Common myeloid progenitor, CD34-positive (primary cell): ENCODE data around the gene KRT28.

ENCODE experiments used
- CTCF ChIA-PET: fragments of 350-600 bp; sonication (Branson Sonifier 250); formaldehyde crosslinking; loops from one replicate; lab custom pipeline; 2021; ENCODE audit warnings: antibody characterized with exemption; lab: Charles Lee
- POLR2A ChIA-PET: fragments of 350-600 bp; sonication (Branson Sonifier 250); formaldehyde crosslinking; loops from one replicate; lab custom pipeline; 2021; ENCODE audit warnings: antibody characterized with exemption; lab: Charles Lee
- DNase-seq, 3 donors: peaks; one replicate each; pipeline versions ENCODE4 v3.0.0 to v3.0.0-alpha.2; 2013
- H3K27ac ChIP-seq, 2 experiments: 1 replicate in 1 of 2; 2 replicates in 1 of 2; pipeline ENCODE4 v1.7.0; 2013; ENCODE audit warnings: inconsistent platforms in 2 of 2, low read length in 2 of 2, mild to moderate bottlenecking in 2 of 2, low read depth in 1 of 2, moderate library complexity in 1 of 2; ENCODE audit not compliant: severe bottlenecking in 2 of 2, insufficient read depth in 1 of 2, poor library complexity in 1 of 2
- H3K27me3 ChIP-seq, 5 experiments: replicated peaks in 2 of 5; 1 replicate in 3 of 5; 2 replicates in 2 of 5; pipeline versions ENCODE4 v1.6.1 to v1.7.0; 2013; ENCODE audit warnings: low read length in 4 of 5, mild to moderate bottlenecking in 2 of 5, moderate library complexity in 2 of 5, inconsistent platforms in 1 of 5; ENCODE audit not compliant: insufficient read depth in 5 of 5, control insufficient read depth in 4 of 5
- H3K36me3 ChIP-seq, 4 experiments: 1 replicate in 2 of 4; 2 replicates in 2 of 4; pipeline versions ENCODE4 v1.6.1 to v1.7.0; 2013; ENCODE audit warnings: low read length in 3 of 4, control low read depth in 1 of 4, mild to moderate bottlenecking in 1 of 4; ENCODE audit not compliant: control insufficient read depth in 4 of 4, insufficient read depth in 4 of 4
- H3K4me1 ChIP-seq, 4 experiments: 1 replicate in 3 of 4; 2 replicates in 1 of 4; pipeline versions ENCODE4 v1.6.1 to v1.7.1; 2013; ENCODE audit warnings: low read length in 3 of 4, mild to moderate bottlenecking in 3 of 4, control low read depth in 1 of 4, inconsistent platforms in 1 of 4, moderate library complexity in 1 of 4; ENCODE audit not compliant: control insufficient read depth in 4 of 4, insufficient read depth in 4 of 4; ENCODE audit errors: control extremely low read depth in 1 of 4
- H3K4me3 ChIP-seq, 7 experiments: 1 replicate in 4 of 7; 2 replicates in 3 of 7; pipeline versions ENCODE4 v1.5.1 to v1.7.0; 2013; ENCODE audit warnings: mild to moderate bottlenecking in 7 of 7, low read length in 6 of 7, moderate library complexity in 6 of 7, inconsistent platforms in 2 of 7, low read depth in 2 of 7, control low read depth in 1 of 7; ENCODE audit not compliant: insufficient read depth in 4 of 7, control insufficient read depth in 1 of 7; ENCODE audit errors: extremely low read depth in 1 of 7
- H3K9me3 ChIP-seq, 5 experiments: 1 replicate in 4 of 5; 2 replicates in 1 of 5; pipeline versions ENCODE4 v1.6.1 to v1.7.1; 2013; ENCODE audit warnings: low read length in 4 of 5, mild to moderate bottlenecking in 2 of 5, inconsistent platforms in 1 of 5, low read depth in 1 of 5, moderate library complexity in 1 of 5; ENCODE audit not compliant: control insufficient read depth in 4 of 5, insufficient read depth in 2 of 5; ENCODE audit errors: control extremely low read depth in 1 of 5
- WGBS: methylation state at CpG from one replicate; pipeline ENCODE4 v1.1.5; 2013; ENCODE audit not compliant: insufficient coverage; 5-methylcytosine and 5-hydroxymethylcytosine counted together

The KRT28 gene

GRCh38 chr17:40800381-40800780 lies 622 bp upstream of the KRT28 start:
- 38% methylated on average over 1 of the region's 1 CpG for WGBS
- POLR2A ChIA-PET: no interaction called here
- CTCF ChIA-PET: no interaction called here
- peaks cover 16 to 72% (median 24%) of the 10 kb centered on the region in 5 experiments for H3K27me3 ChIP-seq
- no peak overlapping the region for H3K4me3 ChIP-seq
- DNase-seq: no peak
- no peak overlapping the region for H3K27ac ChIP-seq
- H3K9me3 ChIP-seq: no peaks in the 10 kb centered on the region
- H3K36me3 ChIP-seq: no peaks in the 10 kb centered on the region
- no peaks in the 10 kb centered on the region for H3K4me1 ChIP-seq

DNA sequence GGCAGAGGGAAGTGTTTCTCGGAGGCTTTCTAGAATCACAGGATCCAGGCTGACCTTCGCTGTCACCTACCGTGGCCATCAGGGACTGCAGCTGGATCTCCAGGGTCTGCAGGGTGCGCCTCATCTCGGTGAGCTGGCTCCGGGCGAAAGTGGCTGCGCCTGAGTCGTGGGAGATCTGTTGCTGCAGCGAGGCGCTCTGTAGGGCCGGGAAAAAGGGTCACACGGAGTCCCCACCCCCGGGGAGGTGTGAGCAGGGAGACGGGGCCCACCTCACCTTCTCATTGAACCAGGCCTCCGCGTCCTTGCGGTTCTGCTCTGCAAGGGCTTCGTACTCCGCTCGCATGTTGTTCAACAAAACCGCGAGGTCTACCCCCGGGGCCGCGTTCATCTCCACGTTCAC lies 2.9 kb downstream of the KRT28 start:
- ChIA-PET CTCF (no interaction called here), POLR2A (no interaction called here)
- Histone ChIP-seq H3K9me3 (peaks cover 0 to 1% (median 0%) of the 10 kb centered on the region in 5 experiments), H3K4me3 (no peak overlapping the region), H3K27me3 (peaks cover 12 to 71% (median 33%) of the 10 kb centered on the region in 5 experiments), H3K36me3 (no peaks in the 10 kb centered on the region), H3K27ac (no peak overlapping the region), H3K4me1 (no peaks in the 10 kb centered on the region)
- no peak for DNase-seq
- 80% methylated on average over 26 of the region's 27 CpGs for WGBS

- H3K27ac ChIP-seq: no peak overlapping the region
- WGBS: 88% methylated on average over 8 of the region's 10 CpGs
- CTCF ChIA-PET: interaction anchor here (0.6 to 0.9 kb wide), 2 partner anchors 9 to 129 kb away, joined by 3 to 4 read pairs; no protein-coding TSS in a partner anchor
- POLR2A ChIA-PET: no interaction called here
- no peaks in the 10 kb centered on the region for H3K36me3 ChIP-seq
- peaks cover 8 to 60% (median 31%) of the 10 kb centered on the region in 5 experiments for H3K27me3 ChIP-seq
- H3K4me3 ChIP-seq: no peak overlapping the region
- no peaks in the 10 kb centered on the region for H3K4me1 ChIP-seq
- no peak for DNase-seq
- H3K9me3 ChIP-seq: peaks cover 0 to 1% (median 0%) of the 10 kb centered on the region in 5 experiments
These were observed 4.6 kb downstream of the KRT28 start for GRCh38 chr17:40795019-40795667.

- no CpG with 5 or more reads among the region's 2 CpGs for WGBS
- peaks cover 0 to 1% (median 0%) of the 10 kb centered on the region in 5 experiments for H3K9me3 ChIP-seq
- H3K36me3 ChIP-seq: no peaks in the 10 kb centered on the region
- peaks cover 8 to 55% (median 29%) of the 10 kb centered on the region in 5 experiments for H3K27me3 ChIP-seq
- H3K4me3 ChIP-seq: no peak overlapping the region
- no peak overlapping the region for H3K27ac ChIP-seq
- H3K4me1 ChIP-seq: no peaks in the 10 kb centered on the region
- POLR2A ChIA-PET: no interaction called here
- no peak for DNase-seq
- CTCF ChIA-PET: no interaction called here
These were observed 5.3 kb downstream of the KRT28 start for GRCh38 chr17:40794466-40794865.

- POLR2A ChIA-PET: no interaction called here
- Histone ChIP-seq H3K36me3 (no peaks in the 10 kb centered on the region), H3K27ac (no peak overlapping the region), H3K27me3 (peaks cover 8 to 53% (median 27%) of the 10 kb centered on the region in 5 experiments), H3K4me1 (no peaks in the 10 kb centered on the region), H3K9me3 (peaks cover 0 to 1% (median 0%) of the 10 kb centered on the region in 5 experiments), H3K4me3 (no peak overlapping the region)
- 89% methylated on average over 9 of the region's 10 CpGs for WGBS
- DNase-seq: no peak
- CTCF ChIA-PET: no interaction called here
These were observed 5.9 kb downstream of the KRT28 start for GRCh38 chr17:40793832-40794231.

DNA sequence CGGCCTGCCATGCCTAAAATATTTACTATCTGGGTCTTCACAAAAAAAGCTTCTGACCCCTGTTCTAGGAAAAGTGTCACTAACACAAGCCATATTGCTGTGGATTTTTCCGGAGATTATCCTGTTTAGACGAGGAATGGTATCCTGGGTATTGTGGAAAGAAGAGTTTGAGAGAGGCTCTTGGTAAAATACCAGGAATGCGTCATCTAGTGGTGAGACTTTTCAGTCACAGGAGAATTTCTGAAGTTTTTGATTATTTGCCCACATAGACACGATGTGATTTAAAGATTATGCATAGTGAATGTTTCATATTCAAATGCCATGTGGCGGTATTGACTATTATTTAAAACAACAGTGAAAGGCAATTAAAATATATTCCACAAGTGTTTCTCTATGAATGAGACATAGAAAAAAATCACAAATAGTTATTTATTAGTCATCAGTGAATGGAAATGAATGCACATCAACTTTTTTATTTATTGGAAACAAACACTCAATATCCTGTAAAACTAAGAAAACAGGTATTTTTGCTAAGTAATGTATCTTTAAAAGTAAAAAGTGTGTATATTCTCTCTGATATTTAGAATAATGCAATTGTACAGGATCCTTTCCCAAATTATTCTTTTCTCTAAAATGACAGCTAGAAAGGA lies 7.8 kb downstream of the KRT28 start:
- peak in 2 of 3 donors; percentile 10 to 16 for DNase-seq
- H3K4me3 ChIP-seq: no peak overlapping the region
- peaks cover 0 to 1% (median 0%) of the 10 kb centered on the region in 5 experiments for H3K9me3 ChIP-seq
- no peaks in the 10 kb centered on the region for H3K4me1 ChIP-seq
- H3K27ac ChIP-seq: no peak overlapping the region
- POLR2A ChIA-PET: no interaction called here
- CTCF ChIA-PET: no interaction called here
- no peaks in the 10 kb centered on the region for H3K36me3 ChIP-seq
- H3K27me3 ChIP-seq: peaks cover 5 to 41% (median 27%) of the 10 kb centered on the region in 5 experiments
- 59% methylated on average over 2 of the region's 6 CpGs for WGBS

- Histone ChIP-seq H3K36me3 (no peaks in the 10 kb centered on the region), H3K9me3 (peaks cover 0 to 1% (median 0%) of the 10 kb centered on the region in 5 experiments), H3K27ac (no peak overlapping the region), H3K27me3 (peaks cover 5 to 33% (median 23%) of the 10 kb centered on the region in 5 experiments), H3K4me1 (no peaks in the 10 kb centered on the region), H3K4me3 (no peak overlapping the region)
- ChIA-PET CTCF (interaction anchor here (1.0 kb wide), 1 partner anchor 11 kb away, joined by 3 read pairs; no protein-coding TSS in a partner anchor), POLR2A (no interaction called here)
- no peak for DNase-seq
- 100% methylated on average over 1 of the region's 1 CpG for WGBS
These were observed 8.6 kb downstream of the KRT28 start for GRCh38 chr17:40791111-40791510.
